ENCODE measurements around the gene FOXM1. TPM values are rescaled to one million over a fixed set of nuclear protein-coding genes. Genes with fewer than 3 reads are reported as not detected.
A peak's percentile ranks its signal among the peaks of the same experiment; 100 is the strongest.

FOXM1 gene
- total RNA-seq, 1 donor from 2014 or later, result 25.4 TPM

DNA sequence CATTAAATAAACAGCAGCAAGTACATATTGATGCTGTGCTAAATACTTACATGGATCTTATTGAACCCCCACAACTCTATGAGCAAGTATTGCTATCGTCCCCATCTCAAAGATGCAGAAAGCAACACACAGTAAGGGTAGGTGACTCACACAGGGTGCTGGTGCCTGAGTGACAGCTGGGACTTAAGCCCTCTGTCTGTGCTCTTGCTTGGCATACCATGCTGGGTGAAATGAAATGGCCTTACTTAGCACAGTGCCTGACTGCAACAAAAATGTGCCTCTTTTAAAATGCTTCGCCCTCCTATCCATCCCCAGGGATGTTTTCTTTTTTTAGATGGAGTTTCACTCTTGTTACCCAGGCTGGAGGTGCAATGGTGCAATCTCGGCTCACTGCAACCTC is 20.9 kb downstream of the FOXM1 start:
- H3K36me3 Mint-ChIP-seq, result peaks cover 7% of the 10 kb centered on the region
- H3K27me3 Mint-ChIP-seq (ENCODE audit: low read depth), result no peaks in the 10 kb centered on the region
- TF ChIP-seq, protein P1, sequence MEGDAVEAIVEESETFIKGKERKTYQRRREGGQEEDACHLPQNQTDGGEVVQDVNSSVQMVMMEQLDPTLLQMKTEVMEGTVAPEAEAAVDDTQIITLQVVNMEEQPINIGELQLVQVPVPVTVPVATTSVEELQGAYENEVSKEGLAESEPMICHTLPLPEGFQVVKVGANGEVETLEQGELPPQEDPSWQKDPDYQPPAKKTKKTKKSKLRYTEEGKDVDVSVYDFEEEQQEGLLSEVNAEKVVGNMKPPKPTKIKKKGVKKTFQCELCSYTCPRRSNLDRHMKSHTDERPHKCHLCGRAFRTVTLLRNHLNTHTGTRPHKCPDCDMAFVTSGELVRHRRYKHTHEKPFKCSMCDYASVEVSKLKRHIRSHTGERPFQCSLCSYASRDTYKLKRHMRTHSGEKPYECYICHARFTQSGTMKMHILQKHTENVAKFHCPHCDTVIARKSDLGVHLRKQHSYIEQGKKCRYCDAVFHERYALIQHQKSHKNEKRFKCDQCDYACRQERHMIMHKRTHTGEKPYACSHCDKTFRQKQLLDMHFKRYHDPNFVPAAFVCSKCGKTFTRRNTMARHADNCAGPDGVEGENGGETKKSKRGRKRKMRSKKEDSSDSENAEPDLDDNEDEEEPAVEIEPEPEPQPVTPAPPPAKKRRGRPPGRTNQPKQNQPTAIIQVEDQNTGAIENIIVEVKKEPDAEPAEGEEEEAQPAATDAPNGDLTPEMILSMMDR (IDR thresholded peaks at IDR 0.05; ENCODE audit: unreplicated experiment), result no peak
- no peaks in the 10 kb centered on the region for H3K9me3 Mint-ChIP-seq
- no peak overlapping the region for H3K27ac Mint-ChIP-seq
- no peak overlapping the region for H3K4me3 Mint-ChIP-seq
- DNase-seq (ENCODE audit: low spot score in 2 of 2, unreplicated experiment in 2 of 2), result no peak
- H3K4me1 Mint-ChIP-seq, result peaks cover 5% of the 10 kb centered on the region

GRCh38 chr12:2855546-2855945 is 21.4 kb downstream of the FOXM1 start:
- no peak for DNase-seq (ENCODE audit: low spot score in 2 of 2, unreplicated experiment in 2 of 2)
- H3K27me3 Mint-ChIP-seq (ENCODE audit: low read depth), result no peaks in the 10 kb centered on the region
- H3K9me3 Mint-ChIP-seq, result no peaks in the 10 kb centered on the region
- TF ChIP-seq, protein P1 (IDR thresholded peaks at IDR 0.05; ENCODE audit: unreplicated experiment), result no peak
- peaks cover 7% of the 10 kb centered on the region for H3K36me3 Mint-ChIP-seq
- H3K27ac Mint-ChIP-seq, result no peak overlapping the region
- H3K4me3 Mint-ChIP-seq, result no peak overlapping the region
- H3K4me1 Mint-ChIP-seq, result peaks cover 5% of the 10 kb centered on the region

DNA sequence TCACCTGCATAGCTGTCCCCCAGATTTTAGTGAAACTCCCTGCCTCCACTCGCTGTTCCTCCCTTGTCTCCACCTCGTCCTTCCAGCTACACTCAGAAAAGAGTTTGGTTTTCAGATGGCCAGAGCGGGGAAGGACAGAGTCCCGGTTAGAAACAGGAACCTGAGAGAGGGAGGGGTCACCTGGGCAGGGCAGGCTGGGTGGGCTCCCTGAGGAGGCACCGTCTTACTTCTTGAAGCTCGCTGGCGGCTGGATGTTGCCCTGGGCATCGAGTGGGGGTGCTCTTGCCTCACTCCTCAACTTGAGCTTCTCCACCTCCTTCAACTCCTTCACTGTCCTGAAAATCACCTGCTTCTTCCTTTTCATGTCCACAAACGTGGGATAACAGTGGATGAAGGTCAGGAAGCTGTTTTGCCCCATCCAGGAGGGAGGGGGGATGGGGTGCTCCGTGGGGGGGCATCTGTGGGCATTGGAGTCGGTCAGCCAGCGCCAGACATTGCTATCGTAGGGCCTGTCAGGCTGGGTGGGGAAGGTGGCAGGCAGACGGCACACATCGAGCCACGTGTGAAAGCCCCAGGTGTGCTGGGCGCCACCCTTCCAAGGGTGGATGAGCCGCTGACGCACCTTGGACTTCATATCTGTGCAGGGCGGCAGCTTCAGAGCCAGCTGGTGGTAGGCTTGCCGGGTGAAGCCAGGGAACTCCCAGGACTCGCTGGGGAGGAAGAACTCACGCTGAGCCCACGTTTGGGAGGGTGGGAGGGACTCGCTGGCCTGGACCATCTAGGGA is 22.1 kb downstream of the FOXM1 start:
- H3K27me3 Mint-ChIP-seq (ENCODE audit: low read depth), result no peaks in the 10 kb centered on the region
- TF ChIP-seq, protein P1 (IDR thresholded peaks at IDR 0.05; ENCODE audit: unreplicated experiment), result no peak
- peaks cover 1% of the 10 kb centered on the region for H3K36me3 Mint-ChIP-seq
- no peaks in the 10 kb centered on the region for H3K9me3 Mint-ChIP-seq
- H3K4me1 Mint-ChIP-seq, result peaks cover 5% of the 10 kb centered on the region
- no peak overlapping the region for H3K4me3 Mint-ChIP-seq
- H3K27ac Mint-ChIP-seq, result no peak overlapping the region
- DNase-seq (ENCODE audit: low spot score in 2 of 2, unreplicated experiment in 2 of 2), result no peak

- H3K27me3 Mint-ChIP-seq (ENCODE audit: low read depth), result no peaks in the 10 kb centered on the region
- TF ChIP-seq, protein P1 (IDR thresholded peaks at IDR 0.05; ENCODE audit: unreplicated experiment), result peak; percentile 76
- H3K4me1 Mint-ChIP-seq, result peaks cover 5% of the 10 kb centered on the region
- DNase-seq (ENCODE audit: low spot score in 2 of 2, unreplicated experiment in 2 of 2), result peak; percentile 81 to 92
- H3K4me3 Mint-ChIP-seq, result no peak overlapping the region
- no peaks in the 10 kb centered on the region for H3K36me3 Mint-ChIP-seq
- H3K27ac Mint-ChIP-seq, result no peak overlapping the region
- no peaks in the 10 kb centered on the region for H3K9me3 Mint-ChIP-seq
These were observed 23.3 kb downstream of the FOXM1 start for GRCh38 chr12:2853626-2854025.

GRCh38 chr12:2851931-2852330 is 25.0 kb downstream of the FOXM1 start:
- H3K36me3 Mint-ChIP-seq, result peaks cover 2% of the 10 kb centered on the region
- TF ChIP-seq, protein P1 (IDR thresholded peaks at IDR 0.05; ENCODE audit: unreplicated experiment), result no peak
- no peak overlapping the region for H3K27ac Mint-ChIP-seq
- H3K4me1 Mint-ChIP-seq, result peaks cover 5% of the 10 kb centered on the region
- DNase-seq (ENCODE audit: low spot score in 2 of 2, unreplicated experiment in 2 of 2), result no peak
- no peak overlapping the region for H3K4me3 Mint-ChIP-seq
- no peaks in the 10 kb centered on the region for H3K27me3 Mint-ChIP-seq (ENCODE audit: low read depth)
- no peaks in the 10 kb centered on the region for H3K9me3 Mint-ChIP-seq

Measured in mesothelial cell of epicardium (in vitro differentiated cells).